SJSA1 (cell line): ENCODE data around the gene HOXC5. TPM values are rescaled to one million over a fixed set of nuclear protein-coding genes. Genes with fewer than 3 reads are reported as not detected.
A peak's percentile ranks its signal among the peaks of the same experiment; 100 is the strongest.

ENCODE experiments used
- DNase-seq, 2 experiments: peaks; one replicate each; pipeline ENCODE4 v3.0.0-alpha.2; 2015 to 2020; ENCODE audit warnings: low spot score in 2 of 2, low read depth in 1 of 2
- H3K27ac ChIP-seq: fragments of 250-450 bp; sonication (Bioruptor Pico); 2 replicates; pipeline ENCODE4 v1.5.1; 2020; ENCODE audit warnings: mild to moderate bottlenecking, moderate library complexity
- H3K27me3 ChIP-seq: fragments of 250-450 bp; sonication (Bioruptor Pico); replicated peaks from 2 replicates; pipeline ENCODE4 v1.5.1; 2020; ENCODE audit warnings: mild to moderate bottlenecking, moderate library complexity
- H3K36me3 ChIP-seq: fragments of 250-450 bp; sonication (Bioruptor Pico); 2 replicates; pipeline ENCODE4 v1.5.1; 2020; ENCODE audit warnings: mild to moderate bottlenecking
- H3K4me1 ChIP-seq: fragments of 250-450 bp; sonication (Bioruptor Pico); replicated peaks from 2 replicates; pipeline ENCODE4 v1.6.1; 2021; ENCODE audit warnings: mild to moderate bottlenecking
- H3K4me3 ChIP-seq: fragments of 250-450 bp; sonication (Bioruptor Pico); 2 replicates; pipeline ENCODE4 v1.5.1; 2020; ENCODE audit warnings: mild to moderate bottlenecking
- H3K9me3 ChIP-seq: fragments of 250-450 bp; sonication (Bioruptor Pico); replicated peaks from 2 replicates; pipeline ENCODE4 v1.5.1; 2020; ENCODE audit warnings: mild to moderate bottlenecking
- total RNA-seq: library from RNA; depleted of rRNA; stranded (reverse); fragments of >200 nt; shearing (Covaris generic); gene quantifications from 2 replicates; pipeline ENCODE4 v1.2.3, GENCODE V29; 2014; rRNA removed

HOXC5 gene
- total RNA-seq: not detected in 2 replicates

- DNase-seq: peak in 1 of 2 experiments; percentile 72
- H3K4me3 ChIP-seq: no peak within 1 kb of the TSS
- no peak within 1 kb of the TSS for H3K27ac ChIP-seq
- no peaks in the 10 kb centered on the region for H3K27me3 ChIP-seq
- H3K36me3 ChIP-seq: peaks cover 58% of the 10 kb centered on the region
- H3K9me3 ChIP-seq: no peaks in the 10 kb centered on the region
- H3K4me1 ChIP-seq: no peaks in the 10 kb centered on the region
These were observed at the start of gene HOXC5 for GRCh38 chr12:54032627-54033100. TSS of gene HOXC5 (plus strand) at chr12:54033050. CDS start at chr12:54033123, 73 bp downstream.

DNA sequence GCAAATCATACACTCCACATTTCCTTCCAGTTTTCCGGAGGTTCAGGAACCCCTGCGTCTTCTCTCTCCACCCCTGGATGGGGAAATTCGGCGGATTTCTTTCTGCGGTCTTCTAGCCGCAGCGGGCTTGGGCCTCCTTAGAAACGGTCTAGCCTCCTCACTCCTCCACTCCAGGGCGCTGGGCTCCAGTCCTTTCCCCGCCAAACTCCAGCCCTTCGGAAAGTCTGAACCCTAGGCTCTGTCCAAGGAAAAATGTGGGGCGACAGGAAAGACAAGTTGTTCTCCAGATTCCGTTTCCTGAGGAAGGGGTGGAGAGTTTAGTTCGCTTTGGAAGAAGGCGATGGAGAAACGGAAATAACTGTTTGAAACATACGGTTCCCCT lies 49.3 kb upstream of the HOXC5 start:
- peak overlapping the region; percentile 90 for H3K27ac ChIP-seq
- no peaks in the 10 kb centered on the region for H3K27me3 ChIP-seq
- H3K4me3 ChIP-seq: peak overlapping the region; percentile 39

DNA sequence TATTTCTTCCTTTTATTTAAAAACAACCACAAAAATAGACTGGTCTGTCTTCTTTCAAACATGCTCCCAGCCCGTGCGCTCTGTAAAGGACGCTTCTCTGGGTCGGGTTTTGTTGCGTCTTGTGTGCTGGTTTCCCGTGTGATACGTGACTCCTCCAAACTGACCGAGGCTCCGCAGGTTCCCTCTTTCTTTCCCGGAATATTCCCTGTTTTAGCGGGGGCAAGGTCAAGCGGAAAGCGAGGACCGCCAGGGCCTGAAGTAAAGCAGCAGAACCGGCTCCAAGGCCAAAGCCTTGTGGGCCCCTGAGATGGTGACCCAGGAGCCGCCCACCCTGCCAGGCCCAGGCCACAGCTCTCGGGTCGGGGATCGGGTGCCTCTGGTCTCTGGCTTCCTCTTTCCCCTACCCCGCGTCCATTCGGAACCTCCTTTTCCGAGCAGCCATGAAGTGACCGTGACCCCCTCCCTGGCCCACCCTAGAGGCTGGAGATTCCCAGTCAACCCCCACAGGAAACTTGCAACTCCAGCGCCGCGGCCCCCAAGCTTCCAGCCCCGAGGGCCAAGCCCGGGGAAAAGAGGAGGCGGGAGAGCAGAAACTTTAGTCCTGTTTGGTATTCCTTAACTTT lies 48.8 kb upstream of the HOXC5 start:
- Histone ChIP-seq H3K4me3 (peak overlapping the region; percentile 39), H3K9me3 (no peaks in the 10 kb centered on the region), H3K27ac (peak overlapping the region; percentile 90), H3K27me3 (no peaks in the 10 kb centered on the region), H3K4me1 (peaks cover 42% of the 10 kb centered on the region), H3K36me3 (peaks cover 7% of the 10 kb centered on the region; the same call in 1 of the 2 replicates)
- DNase-seq: peak in 1 of 2 experiments; percentile 70

More for the DNA sequence above, 49.3 kb upstream of the HOXC5 start:
- Histone ChIP-seq H3K4me1 (peaks cover 42% of the 10 kb centered on the region), H3K9me3 (no peaks in the 10 kb centered on the region), H3K36me3 (peaks cover 7% of the 10 kb centered on the region; the same call in 1 of the 2 replicates)
- peak in 1 of 2 experiments; percentile 68 for DNase-seq

DNA sequence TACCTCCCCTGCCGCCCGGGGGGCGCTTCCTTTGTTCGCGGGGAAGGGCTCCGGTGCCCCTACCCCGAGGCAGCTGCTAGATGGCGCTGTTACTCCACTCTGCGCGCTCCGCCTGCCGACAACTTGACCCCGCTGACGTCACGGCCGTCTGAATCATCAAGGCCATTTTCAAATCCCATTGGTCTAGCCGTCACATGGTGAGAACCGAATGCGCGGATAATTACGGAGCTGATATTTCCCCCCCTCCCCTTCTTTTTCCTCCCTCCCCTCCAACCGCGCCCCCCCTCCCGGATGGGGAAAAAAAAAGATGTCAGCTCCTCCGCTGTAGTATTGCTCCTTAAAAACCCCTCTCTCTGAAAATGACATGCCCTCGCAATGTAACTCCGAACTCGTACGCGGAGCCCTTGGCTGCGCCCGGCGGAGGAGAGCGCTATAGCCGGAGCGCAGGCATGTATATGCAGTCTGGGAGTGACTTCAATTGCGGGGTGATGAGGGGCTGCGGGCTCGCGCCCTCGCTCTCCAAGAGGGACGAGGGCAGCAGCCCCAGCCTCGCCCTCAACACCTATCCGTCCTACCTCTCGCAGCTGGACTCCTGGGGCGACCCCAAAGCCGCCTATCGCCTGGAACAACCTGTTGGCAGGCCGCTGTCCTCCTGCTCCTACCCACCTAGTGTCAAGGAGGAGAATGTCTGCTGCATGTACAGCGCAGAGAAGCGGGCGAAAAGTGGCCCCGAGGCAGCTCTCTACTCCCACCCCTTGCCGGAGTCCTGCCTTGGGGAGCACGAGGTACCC lies 47.8 kb upstream of the HOXC5 start, which contains the start of gene HOXC10:
Gene HOXC10, plus strand, starts transcription at position 246 of the 791 bp plus-strand sequence. Its CDS starts 114 bp downstream, at position 360.
- Histone ChIP-seq H3K4me1 (peaks cover 42% of the 10 kb centered on the region), H3K9me3 (no peaks in the 10 kb centered on the region), H3K27ac (peak within 1 kb of the TSS; percentile 90), H3K4me3 (peak within 1 kb of the TSS; percentile 51), H3K27me3 (no peaks in the 10 kb centered on the region), H3K36me3 (peaks cover 7% of the 10 kb centered on the region; the same call in 1 of the 2 replicates)
- peak; percentile 92 to 97 for DNase-seq

GRCh38 chr12:53985692-53985993 lies 47.2 kb upstream of the HOXC5 start:
- H3K4me3 ChIP-seq: peak overlapping the region; percentile 51
- H3K27me3 ChIP-seq: no peaks in the 10 kb centered on the region
- peak overlapping the region; percentile 63 for H3K27ac ChIP-seq

GRCh38 chr12:53985994-53986685 lies 46.7 kb upstream of the HOXC5 start:
- peaks cover 49% of the 10 kb centered on the region for H3K4me1 ChIP-seq
- peaks cover 7% of the 10 kb centered on the region; the same call in 1 of the 2 replicates for H3K36me3 ChIP-seq
- H3K9me3 ChIP-seq: no peaks in the 10 kb centered on the region
- peak in 1 of 2 experiments; percentile 70 for DNase-seq
- H3K4me3 ChIP-seq: peak overlapping the region; percentile 51
- peak overlapping the region; percentile 63 for H3K27ac ChIP-seq
- H3K27me3 ChIP-seq: no peaks in the 10 kb centered on the region

More at GRCh38 chr12:53985692-53985993, 47.2 kb upstream of the HOXC5 start:
- no peak for DNase-seq
- Histone ChIP-seq H3K4me1 (peaks cover 44% of the 10 kb centered on the region), H3K36me3 (peaks cover 7% of the 10 kb centered on the region; the same call in 1 of the 2 replicates), H3K9me3 (no peaks in the 10 kb centered on the region)

GRCh38 chr12:53986686-53987483 lies 46.0 kb upstream of the HOXC5 start:
- H3K4me3 ChIP-seq: peak overlapping the region; percentile 51
- peak overlapping the region; percentile 63 for H3K27ac ChIP-seq
- peaks cover 57% of the 10 kb centered on the region for H3K4me1 ChIP-seq
- no peaks in the 10 kb centered on the region for H3K27me3 ChIP-seq
- H3K9me3 ChIP-seq: no peaks in the 10 kb centered on the region
- H3K36me3 ChIP-seq: peaks cover 7% of the 10 kb centered on the region; the same call in 1 of the 2 replicates
- DNase-seq: no peak

DNA sequence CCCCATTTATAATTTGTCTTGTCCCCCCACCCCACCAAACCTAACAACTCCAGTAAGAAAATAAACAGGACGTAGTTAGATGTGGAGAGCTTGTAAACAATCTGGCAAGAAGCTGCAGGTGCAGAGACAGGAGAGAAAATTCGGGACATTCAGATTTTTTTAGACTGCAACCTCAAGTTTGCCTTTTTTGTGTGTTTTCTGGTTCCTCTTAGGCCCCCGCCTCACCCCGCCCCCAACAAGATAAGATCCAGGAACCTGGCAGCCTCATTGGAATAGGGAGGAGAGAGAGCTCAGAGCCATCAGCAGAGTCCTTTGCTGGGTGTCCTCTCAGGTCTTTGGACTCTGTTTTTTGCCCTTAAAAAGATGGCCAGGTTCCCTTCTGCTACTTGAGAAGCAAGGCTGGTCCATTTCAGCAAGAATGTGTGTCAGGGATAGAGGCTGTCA lies 45.0 kb upstream of the HOXC5 start:
- Histone ChIP-seq H3K27ac (no peak overlapping the region), H3K36me3 (peaks cover 7% of the 10 kb centered on the region; the same call in 1 of the 2 replicates), H3K4me3 (no peak overlapping the region), H3K9me3 (no peaks in the 10 kb centered on the region), H3K4me1 (peaks cover 63% of the 10 kb centered on the region), H3K27me3 (no peaks in the 10 kb centered on the region)
- no peak for DNase-seq

DNA sequence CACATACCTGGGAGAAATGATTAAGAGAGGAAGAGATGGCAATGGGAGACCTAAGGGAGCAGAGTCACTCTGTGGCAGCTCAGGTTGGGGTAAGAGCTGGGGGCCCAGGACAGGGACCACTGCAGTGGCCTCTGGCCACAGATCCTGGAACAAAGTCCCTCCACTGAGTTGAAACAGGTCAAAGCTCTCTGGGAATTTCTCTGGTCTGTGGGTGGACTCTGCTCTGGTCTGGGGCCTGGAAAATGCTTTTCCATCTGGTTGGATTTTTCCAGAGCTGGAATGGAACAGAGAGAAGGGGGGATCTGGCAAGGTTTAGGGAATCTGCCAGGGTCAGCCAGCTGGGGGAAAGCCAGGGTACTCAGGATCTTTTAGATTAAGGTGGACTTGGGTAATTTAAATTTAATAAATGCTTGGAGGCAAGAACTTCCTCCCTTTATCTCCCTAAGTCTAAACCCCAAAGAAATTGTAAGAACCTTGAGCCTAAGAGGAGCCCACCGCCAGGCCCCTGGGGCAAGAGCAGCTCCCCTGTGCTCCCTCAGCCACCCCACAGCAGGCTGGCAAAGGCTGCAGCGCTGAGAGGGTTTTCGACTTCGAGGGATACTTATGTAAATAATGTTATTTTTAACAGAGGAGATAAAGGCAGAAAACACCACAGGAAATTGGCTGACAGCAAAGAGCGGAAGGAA lies 44.2 kb upstream of the HOXC5 start:
- Histone ChIP-seq H3K36me3 (peaks cover 7% of the 10 kb centered on the region; the same call in 1 of the 2 replicates), H3K27ac (peak overlapping the region; percentile 33; the same call in 1 of the 2 replicates), H3K9me3 (no peaks in the 10 kb centered on the region), H3K4me1 (peaks cover 72% of the 10 kb centered on the region), H3K27me3 (no peaks in the 10 kb centered on the region), H3K4me3 (peak overlapping the region; percentile 27)
- DNase-seq: no peak

DNA sequence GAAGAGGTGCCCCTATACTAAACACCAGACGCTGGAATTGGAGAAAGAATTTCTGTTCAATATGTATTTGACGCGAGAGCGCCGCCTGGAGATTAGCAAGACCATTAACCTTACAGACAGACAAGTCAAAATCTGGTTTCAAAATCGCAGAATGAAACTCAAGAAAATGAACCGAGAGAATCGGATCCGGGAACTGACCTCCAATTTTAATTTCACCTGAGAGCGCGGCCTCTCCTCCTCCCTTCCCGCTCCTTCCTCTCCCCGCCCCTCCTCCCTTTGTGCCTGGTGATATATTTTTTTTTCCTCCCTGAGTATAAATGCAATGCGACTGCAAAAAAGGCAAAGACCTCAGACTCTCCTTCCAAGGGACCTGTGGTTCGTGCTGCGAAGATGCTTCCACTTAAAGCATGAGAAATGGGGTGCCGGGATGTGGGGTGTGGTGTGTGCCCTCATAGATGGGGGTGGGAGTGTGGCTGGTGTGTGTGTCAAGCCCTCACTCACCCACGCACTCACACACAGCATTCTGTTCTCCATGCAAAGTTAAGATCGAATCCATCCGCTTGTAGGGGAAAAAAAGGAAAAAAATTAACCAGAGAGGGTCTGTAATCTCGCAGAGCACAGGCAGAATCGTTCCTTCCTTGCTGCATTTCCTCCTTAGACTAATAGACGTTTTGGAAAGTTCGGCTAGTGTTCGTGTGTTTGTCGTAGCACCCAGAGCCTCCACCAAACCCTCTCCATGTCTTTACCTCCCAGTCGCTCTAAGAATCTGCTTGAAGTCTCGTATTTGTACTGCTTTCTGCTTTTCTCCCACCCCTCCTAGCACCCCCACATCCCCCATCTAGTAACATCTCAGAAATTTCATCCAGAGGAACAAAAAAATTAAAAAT lies 43.4 kb upstream of the HOXC5 start:
- Histone ChIP-seq H3K9me3 (no peaks in the 10 kb centered on the region), H3K27ac (peak overlapping the region; percentile 33), H3K36me3 (peaks cover 7% of the 10 kb centered on the region; the same call in 1 of the 2 replicates), H3K4me1 (peaks cover 79% of the 10 kb centered on the region), H3K27me3 (no peaks in the 10 kb centered on the region), H3K4me3 (peak overlapping the region; percentile 27)
- DNase-seq: peak in 1 of 2 experiments; percentile 79

GRCh38 chr12:53990311-53991076 lies 42.4 kb upstream of the HOXC5 start:
- DNase-seq: peak in 1 of 2 experiments; percentile 72
- no peaks in the 10 kb centered on the region for H3K9me3 ChIP-seq
- no peaks in the 10 kb centered on the region for H3K27me3 ChIP-seq
- H3K4me3 ChIP-seq: peak overlapping the region; percentile 19
- peaks cover 82% of the 10 kb centered on the region for H3K4me1 ChIP-seq
- H3K36me3 ChIP-seq: peaks cover 7% of the 10 kb centered on the region; the same call in 1 of the 2 replicates
- H3K27ac ChIP-seq: peak overlapping the region; percentile 33
